HG03159 (cell line): ENCODE data around the gene VRK1.
"Not testable (repeated sequence)": the region's sequence is repeated elsewhere in the genome, so short reads cannot be mapped to it uniquely, and the experiment has no call there.

Experiments used
- ATAC-seq: cut with Tn5 transposase; IDR thresholded peaks from one replicate; pipeline ENCODE4 v1.9.1; 2021; ENCODE audit warnings: mild to moderate bottlenecking, moderate library complexity; ENCODE audit not compliant: unreplicated experiment

Gene VRK1, protein sequence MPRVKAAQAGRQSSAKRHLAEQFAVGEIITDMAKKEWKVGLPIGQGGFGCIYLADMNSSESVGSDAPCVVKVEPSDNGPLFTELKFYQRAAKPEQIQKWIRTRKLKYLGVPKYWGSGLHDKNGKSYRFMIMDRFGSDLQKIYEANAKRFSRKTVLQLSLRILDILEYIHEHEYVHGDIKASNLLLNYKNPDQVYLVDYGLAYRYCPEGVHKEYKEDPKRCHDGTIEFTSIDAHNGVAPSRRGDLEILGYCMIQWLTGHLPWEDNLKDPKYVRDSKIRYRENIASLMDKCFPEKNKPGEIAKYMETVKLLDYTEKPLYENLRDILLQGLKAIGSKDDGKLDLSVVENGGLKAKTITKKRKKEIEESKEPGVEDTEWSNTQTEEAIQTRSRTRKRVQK

GRCh38 chr14:96796851-96797581 is at the start of gene VRK1:
VRK1 (plus strand) TSS chr14:96797382; CDS start chr14:96833472, 36,090 bp downstream.
- peak; percentile 93 for ATAC-seq

GRCh38 chr14:96747608-96748007 is 49.6 kb upstream of the VRK1 start:
- no peak for ATAC-seq

DNA sequence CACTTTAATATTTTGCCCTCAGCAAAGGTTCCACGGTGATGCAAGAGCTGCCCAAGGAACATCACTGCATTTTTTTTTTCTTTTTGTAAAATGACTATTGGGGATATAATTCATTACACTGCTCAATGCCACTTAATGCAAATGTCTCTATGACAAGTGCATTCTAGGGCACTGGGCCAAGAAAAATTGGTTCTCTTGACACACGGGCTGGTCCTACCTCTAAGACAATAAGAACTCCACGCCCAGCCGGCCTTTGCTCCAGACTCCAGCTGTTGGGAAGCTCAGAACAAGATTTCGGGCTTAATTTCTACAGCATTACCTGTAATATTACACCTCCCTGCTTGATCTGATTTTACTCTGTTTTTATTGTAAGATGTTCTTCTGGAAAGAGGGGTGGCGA is 48.8 kb upstream of the VRK1 start:
- ATAC-seq, result no peak

DNA sequence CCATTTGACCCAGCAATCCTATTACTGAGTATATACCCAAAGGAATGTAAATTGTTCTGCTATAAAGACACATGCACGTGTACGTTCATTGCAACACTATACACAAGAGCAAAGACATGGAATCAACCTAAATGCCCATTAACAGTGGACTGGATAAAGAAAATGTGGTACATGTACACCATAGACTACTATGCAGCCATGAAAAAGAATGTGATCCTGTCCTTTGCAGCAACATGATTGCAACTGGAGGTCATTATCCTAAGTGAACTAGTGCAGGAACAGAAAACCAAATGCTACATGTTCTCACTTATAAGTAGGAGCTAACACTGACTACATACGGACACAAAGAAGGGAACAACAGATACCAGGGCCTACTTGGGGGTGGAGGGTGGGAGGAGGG is 45.7 kb upstream of the VRK1 start:
- ATAC-seq, result no peak

- ATAC-seq, result no peak
Measured at GRCh38 chr14:96752125-96752524, 45.1 kb upstream of the VRK1 start.

DNA sequence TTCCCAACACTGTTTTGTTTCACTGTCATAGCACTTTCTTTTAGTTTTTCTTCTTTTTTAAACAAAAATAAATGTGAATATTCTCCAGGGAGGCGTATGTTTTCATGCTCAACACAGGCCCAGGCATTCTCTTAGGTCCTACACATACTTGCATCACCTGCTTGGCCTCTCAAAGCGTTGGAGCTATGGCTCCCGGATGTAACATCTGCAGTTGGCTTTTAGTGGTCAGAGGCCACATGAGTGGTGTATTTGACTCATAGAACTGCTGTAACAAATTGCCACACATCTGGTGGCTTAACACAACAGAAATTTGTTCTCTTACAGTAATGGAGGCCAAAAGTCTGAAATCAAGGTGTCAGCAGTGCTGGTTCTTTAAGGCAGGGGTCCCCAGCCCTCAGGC is 44.6 kb upstream of the VRK1 start:
- ATAC-seq, result no peak

- no peak for ATAC-seq
Measured at GRCh38 chr14:96754162-96754844, 42.9 kb upstream of the VRK1 start.

DNA sequence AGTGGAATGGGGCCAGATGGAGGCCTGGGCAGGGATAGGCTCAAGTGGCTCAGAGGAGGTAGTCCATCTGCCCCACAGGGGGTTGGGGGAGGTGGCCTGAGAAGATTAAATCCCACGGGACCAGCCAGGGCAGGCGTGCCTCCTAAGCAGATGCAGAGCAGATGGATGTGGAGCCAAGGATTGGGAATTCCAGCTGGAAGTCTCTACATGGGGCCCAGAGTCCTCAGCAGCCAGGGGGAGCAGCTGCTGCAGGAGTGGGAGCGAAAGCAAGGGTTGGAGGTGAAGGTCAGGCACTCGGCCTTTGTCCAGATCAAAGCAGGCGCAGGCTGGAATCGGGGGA is 42.4 kb upstream of the VRK1 start:
- no peak for ATAC-seq

- ATAC-seq, result no peak
Measured at GRCh38 chr14:96756745-96757144, 40.4 kb upstream of the VRK1 start.

DNA sequence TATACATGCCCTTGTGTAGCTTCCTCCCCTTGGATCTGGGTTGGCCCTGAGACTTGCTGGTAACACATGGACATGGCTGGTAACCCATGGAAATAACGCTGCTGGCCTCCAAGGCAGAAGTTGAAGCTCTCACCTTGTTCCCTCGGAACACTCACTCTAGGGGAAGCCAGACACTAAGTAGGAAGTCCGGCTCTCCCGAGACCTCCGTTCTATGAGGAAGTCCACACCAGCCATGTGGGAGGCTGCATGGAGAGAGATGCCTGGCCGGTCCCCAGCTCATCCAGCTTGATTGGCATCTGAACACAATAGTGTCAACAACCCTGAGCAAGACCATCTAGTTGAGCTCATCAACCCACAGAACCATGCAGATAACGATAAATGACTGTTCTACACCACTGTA is 39.7 kb upstream of the VRK1 start:
- no peak for ATAC-seq

- ATAC-seq, result no peak
Measured at GRCh38 chr14:96761066-96761465, 36.1 kb upstream of the VRK1 start.

GRCh38 chr14:96762650-96763049 is 34.5 kb upstream of the VRK1 start:
- ATAC-seq, result peak; percentile 99

DNA sequence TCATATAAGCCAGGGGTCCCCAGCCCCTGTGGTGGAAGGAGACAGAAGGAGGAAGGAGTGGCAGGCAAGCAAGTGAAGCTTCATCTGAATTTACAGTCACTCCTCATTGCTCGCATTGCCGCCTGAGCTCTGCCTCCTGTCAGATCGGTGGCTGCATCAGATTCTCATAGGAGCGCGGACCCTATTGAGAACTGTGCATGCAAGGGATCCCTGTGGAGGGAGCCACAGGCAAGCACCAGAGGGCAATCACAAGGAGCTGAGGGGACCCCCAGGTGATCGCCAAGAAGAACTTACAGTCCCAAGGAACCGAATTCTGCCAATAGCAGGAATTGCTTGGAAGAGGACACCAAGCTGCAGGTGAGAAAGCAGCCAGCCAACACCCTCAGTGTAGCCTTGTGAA is 33.2 kb upstream of the VRK1 start:
- ATAC-seq, result no peak

GRCh38 chr14:96765205-96765604 is 32.0 kb upstream of the VRK1 start:
- not testable (repeated sequence) for ATAC-seq

DNA sequence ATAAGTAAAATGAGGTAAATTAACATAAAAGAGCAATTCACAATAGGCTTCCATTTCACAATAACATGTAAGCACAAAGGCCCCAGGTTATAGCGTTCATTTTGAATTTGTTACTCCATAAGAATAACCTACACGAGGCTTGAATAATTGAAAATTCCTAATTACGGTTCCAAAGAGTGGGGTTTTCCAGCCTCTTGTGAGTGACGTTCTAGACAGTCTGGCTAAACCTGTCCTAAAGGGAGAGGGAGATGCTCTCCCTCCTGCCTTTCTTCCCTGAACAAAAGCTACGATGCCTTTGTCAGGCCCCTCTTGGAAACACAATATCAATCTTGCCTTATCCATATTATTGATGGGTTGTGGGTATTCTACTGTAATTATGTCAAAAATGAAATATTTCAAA is 24.3 kb upstream of the VRK1 start:
- no peak for ATAC-seq

DNA sequence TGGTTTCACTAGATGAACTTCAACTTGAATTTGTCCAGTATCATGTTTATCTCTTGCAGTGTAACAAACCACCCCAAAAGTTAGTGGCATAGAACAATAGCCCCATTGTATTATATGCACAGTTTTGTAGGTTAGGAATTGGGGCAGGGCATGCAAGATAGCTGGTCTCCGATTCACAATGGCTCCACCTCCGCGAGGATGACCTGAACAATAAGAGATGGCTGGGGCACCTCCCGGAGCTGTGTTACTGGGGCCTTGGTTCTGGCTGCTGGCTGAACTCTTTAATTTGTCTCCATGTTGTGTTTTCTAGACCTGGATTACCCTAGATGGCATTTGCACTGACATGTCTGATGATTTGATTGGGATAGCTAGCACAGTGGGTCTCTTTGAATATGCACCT is 20.4 kb upstream of the VRK1 start:
- no peak for ATAC-seq

GRCh38 chr14:96780500-96780899 is 16.7 kb upstream of the VRK1 start:
- no peak for ATAC-seq

GRCh38 chr14:96781371-96781770 is 15.8 kb upstream of the VRK1 start:
- ATAC-seq, result no peak

- ATAC-seq, result no peak
Measured at GRCh38 chr14:96782436-96782835, 14.7 kb upstream of the VRK1 start.

DNA sequence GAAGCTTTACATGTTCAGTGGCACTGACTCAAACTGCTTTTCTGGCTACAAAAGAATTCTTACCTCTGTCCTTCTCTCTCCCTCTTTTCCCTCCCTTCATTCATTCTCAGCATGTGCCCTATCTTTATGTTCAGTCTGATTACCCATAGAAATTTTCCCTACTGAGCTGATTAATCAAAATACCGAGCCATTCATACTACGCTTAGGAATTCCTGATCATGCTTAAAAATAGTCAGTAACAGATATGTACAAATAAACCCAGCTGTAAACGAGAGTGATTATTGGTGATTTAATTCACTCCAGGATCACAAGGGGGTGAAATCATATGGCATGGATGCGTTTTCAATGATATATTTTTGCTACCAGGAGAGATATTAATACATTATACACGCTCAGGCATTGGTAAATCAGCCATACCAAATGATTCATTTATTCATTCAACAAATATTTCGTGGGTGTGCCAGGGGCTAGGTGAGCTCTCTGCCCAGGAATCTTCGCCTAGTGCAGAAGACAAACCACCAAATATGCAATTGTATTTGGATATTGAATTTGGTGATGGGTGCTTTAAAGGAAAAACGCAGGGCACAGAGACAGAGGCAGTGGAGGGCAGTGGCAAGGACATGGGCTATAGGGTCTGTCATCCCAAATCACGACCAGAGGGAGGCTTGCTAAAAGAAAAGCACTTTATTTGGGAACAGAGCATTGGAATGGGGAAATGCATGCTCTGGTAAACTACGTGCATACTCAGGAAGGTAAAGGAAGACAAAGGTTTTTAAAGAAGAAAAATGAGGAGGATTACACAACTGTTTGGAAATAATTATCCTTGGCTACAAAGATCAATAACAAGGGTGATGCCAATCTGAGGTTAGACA is 13.9 kb upstream of the VRK1 start:
- ATAC-seq, result no peak

DNA sequence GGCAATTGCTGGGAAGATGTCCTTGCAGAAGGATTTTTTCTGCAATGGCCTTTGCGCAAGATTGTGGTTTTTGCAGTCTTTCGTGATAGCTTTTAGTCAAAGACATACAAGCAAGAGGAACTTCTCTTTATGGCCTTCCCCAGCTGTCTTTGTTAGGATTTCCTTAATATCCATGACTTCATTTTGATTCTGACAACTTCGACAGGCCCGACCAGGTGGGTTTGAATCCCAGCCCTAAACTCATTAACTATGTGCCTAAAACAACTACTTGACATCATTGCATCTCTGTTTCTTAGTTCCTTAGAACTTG is 13.3 kb upstream of the VRK1 start:
- no peak for ATAC-seq
